ENCODE results near the gene ISL2.
"Not testable (repeated sequence)": the region's sequence is repeated elsewhere in the genome, so short reads cannot be mapped to it uniquely, and the experiment has no call there.

The ISL2 gene

DNA sequence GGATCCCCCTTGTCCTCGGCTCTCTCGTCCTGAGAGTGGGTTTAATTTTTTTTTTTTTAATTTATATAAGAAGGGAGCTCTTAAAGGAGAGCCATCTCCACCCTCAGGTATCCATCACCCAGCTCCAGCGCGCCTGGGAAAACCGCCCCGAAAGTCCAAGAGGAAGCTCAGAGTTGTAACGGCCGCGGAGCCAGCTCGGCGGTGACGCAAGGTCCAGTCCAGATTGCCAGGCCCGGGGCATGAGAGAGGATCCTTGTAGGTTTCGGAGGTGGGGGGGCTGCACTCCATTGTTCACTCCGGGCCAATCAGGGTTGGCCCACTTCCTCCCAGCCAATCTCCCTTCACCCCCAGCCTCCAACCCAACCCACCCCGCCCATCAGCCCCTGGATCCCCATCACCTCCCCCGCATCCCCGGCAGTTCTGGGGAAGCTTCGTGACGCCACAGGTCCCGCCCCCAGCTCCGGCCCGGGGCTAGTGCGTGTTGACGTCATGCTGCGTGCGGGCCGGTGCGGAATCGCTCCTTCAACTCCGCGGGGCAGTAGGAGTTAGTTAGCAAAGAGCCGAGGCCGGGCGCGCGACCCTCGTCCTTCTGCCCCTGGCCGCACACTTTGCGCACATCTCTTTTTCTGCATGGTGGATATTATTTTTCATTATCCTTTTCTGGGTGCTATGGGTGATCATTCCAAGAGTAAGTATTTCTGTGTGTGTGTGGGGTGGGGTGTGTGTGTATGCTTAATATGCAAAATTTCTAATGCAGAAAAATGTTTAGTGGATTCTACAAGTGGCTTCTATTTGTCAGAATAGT lies at the start of gene ISL2:
TSS of gene ISL2 (plus strand) at position 520 of the 805 bp plus-strand sequence. CDS start at position 631, 111 bp downstream.
- in situ Hi-C loops (cut with HindIII; ENCODE audit: low pct_ligation_motif_present, low sequenced_read_pairs), result no loop called here
- Histone ChIP-seq H3K27me3 (replicated peaks) (peaks cover 48% of the 10 kb centered on the region), H3K36me3 (replicated peaks) (no peaks in the 10 kb centered on the region), H3K27ac (no peak within 1 kb of the TSS), H3K4me3 (ENCODE audit: low read depth, low read length) (peak within 1 kb of the TSS; percentile 39)
- TF ChIP-seq, protein P1, sequence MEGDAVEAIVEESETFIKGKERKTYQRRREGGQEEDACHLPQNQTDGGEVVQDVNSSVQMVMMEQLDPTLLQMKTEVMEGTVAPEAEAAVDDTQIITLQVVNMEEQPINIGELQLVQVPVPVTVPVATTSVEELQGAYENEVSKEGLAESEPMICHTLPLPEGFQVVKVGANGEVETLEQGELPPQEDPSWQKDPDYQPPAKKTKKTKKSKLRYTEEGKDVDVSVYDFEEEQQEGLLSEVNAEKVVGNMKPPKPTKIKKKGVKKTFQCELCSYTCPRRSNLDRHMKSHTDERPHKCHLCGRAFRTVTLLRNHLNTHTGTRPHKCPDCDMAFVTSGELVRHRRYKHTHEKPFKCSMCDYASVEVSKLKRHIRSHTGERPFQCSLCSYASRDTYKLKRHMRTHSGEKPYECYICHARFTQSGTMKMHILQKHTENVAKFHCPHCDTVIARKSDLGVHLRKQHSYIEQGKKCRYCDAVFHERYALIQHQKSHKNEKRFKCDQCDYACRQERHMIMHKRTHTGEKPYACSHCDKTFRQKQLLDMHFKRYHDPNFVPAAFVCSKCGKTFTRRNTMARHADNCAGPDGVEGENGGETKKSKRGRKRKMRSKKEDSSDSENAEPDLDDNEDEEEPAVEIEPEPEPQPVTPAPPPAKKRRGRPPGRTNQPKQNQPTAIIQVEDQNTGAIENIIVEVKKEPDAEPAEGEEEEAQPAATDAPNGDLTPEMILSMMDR (IDR thresholded peaks at IDR 0.05; ENCODE audit: low read depth, low read length, missing control alignments), result no peak
- DNase-seq, result peak; percentile 59

DNA sequence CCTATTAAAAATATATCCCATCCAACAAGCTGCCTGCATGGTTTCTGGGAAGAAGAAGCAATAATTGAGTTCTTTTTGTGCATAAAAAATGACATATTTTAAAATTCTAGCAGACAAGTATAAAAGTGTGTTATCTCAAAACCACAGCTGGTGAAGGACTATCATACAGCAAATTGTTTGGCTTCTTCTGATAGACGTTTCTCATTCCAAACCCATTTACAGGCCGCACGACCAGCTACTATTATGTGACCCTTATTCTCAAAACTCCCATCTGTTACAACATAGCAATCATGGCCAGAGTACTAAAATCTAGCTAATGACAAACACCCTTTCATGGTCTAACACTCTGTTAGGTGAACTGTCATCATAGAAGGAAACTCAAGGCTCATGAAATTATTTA lies 47.0 kb upstream of the ISL2 start:
- TF ChIP-seq, protein P1 (IDR thresholded peaks at IDR 0.05; ENCODE audit: low read depth, low read length, missing control alignments), result no peak
- no peak overlapping the region for H3K27ac ChIP-seq
- peaks cover 8% of the 10 kb centered on the region for H3K36me3 ChIP-seq (replicated peaks)
- H3K27me3 ChIP-seq (replicated peaks), result no peaks in the 10 kb centered on the region
- in situ Hi-C loops (cut with HindIII; ENCODE audit: low pct_ligation_motif_present, low sequenced_read_pairs), result no loop called here
- no peak overlapping the region for H3K4me3 ChIP-seq (ENCODE audit: low read depth, low read length)
- no peak for DNase-seq

DNA sequence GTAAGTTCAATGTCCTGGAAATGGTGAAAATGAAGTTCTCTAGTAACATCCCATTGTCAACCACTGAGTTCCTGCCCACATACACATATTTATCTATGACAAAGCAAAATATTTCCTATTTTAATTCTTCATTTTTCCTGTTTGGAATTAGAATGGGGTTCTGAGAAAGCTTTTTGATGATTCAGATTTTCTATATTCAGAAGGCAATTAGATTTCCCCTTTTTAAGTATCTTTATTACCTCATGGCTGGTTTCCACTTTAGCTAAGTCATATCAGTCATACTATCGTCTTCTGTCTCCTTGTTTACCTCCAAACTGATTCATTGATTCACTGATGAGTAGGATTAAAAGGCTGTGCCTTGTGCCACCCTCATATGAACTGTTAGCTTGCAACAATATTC lies 43.2 kb upstream of the ISL2 start:
- no peak for DNase-seq
- in situ Hi-C loops (cut with HindIII; ENCODE audit: low pct_ligation_motif_present, low sequenced_read_pairs), result no loop called here
- TF ChIP-seq, protein P1 (IDR thresholded peaks at IDR 0.05; ENCODE audit: low read depth, low read length, missing control alignments), result no peak
- Histone ChIP-seq H3K27me3 (replicated peaks) (no peaks in the 10 kb centered on the region), H3K36me3 (replicated peaks) (no peaks in the 10 kb centered on the region), H3K27ac (no peak overlapping the region), H3K4me3 (ENCODE audit: low read depth, low read length) (no peak overlapping the region)

DNA sequence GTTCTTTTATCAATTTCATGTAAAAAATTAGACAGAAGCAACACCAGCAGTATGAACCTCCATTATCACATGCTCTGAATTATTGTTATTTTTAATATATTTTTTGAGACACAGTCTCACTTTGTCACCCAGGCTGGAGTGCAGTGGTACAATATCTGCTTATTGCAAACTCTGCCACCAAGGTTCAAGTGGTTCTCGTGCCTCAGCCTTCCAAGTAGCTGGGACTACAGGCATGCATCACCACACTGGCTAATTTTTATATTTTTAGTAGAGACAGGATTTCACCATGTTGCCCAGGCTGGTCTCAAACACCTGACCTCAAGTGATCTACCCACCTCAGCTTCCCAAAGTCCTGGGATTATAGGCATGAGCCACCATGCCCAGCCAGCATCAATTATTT lies 42.1 kb upstream of the ISL2 start:
- H3K36me3 ChIP-seq (replicated peaks); H3K27me3 ChIP-seq (replicated peaks); in situ Hi-C loops (cut with HindIII; ENCODE audit: low pct_ligation_motif_present, low sequenced_read_pairs); H3K27ac ChIP-seq; H3K4me3 ChIP-seq (ENCODE audit: low read depth, low read length); DNase-seq: not testable (repeated sequence)

DNA sequence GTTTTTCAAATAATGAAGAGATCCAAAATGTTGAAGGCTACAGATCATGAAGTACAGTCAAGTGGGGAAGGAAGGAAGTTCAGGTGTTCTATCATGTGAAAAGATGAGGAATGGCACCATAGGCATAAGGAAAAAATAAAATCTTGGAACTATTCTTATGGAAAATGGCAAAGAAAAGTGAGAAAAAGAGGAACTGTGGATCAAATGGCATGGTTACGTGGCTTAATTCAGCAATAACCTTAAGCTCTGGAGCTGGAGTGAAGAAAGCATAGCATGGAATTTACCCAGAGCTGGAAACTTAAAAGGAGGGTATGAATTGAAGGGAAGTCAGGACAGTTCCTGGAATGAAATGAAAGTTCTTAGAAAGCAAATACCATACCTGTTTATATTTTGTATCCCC lies 39.7 kb upstream of the ISL2 start:
- in situ Hi-C loops (cut with HindIII; ENCODE audit: low pct_ligation_motif_present, low sequenced_read_pairs), result no loop called here
- H3K4me3 ChIP-seq (ENCODE audit: low read depth, low read length), result no peak overlapping the region

DNA sequence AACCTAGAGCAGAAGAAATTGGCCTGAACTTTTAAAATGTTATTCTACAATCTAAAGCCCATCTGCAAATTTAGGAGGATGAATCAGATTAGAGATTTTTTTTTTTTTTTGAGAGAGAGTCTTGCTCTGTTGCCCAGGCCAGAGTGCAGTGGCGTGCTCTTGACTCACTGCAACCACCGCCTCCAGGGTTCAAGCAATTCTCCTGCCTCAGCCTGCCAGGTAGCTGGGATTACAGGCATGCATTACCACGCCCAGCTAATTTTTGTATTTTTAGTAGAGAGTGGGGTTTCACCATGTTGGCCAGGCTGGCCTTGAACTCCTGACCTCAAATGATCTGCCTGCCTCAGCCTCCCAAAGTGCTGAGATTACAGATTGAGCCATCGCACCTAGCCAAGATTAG lies 38.6 kb upstream of the ISL2 start:
- H3K27ac ChIP-seq; H3K27me3 ChIP-seq (replicated peaks); H3K4me3 ChIP-seq (ENCODE audit: low read depth, low read length); H3K36me3 ChIP-seq (replicated peaks); in situ Hi-C loops (cut with HindIII; ENCODE audit: low pct_ligation_motif_present, low sequenced_read_pairs); DNase-seq: not testable (repeated sequence)

More for the DNA sequence above, 39.7 kb upstream of the ISL2 start:
- no peak for DNase-seq
- Histone ChIP-seq H3K27ac (no peak overlapping the region), H3K27me3 (replicated peaks) (no peaks in the 10 kb centered on the region), H3K36me3 (replicated peaks) (no peaks in the 10 kb centered on the region)
- TF ChIP-seq, protein P1 (IDR thresholded peaks at IDR 0.05; ENCODE audit: low read depth, low read length, missing control alignments), result no peak

DNA sequence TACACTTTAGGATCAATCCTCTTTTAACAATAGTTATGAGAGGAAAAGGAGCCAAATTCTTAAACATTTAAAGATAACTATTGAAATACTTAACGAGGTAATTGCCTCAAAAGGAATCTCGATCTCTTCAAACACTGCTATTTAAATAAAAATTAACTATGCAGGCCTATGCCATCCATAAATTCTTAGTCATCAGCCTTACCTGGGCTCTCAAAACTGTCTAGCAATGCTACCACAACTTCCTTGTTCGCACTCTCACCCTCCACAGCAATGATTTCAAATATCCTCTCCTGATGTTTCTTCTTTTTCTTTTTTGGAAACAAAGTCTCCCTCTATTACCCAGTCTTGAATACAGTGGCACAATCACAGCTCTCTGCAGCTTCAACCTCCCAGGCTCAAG lies 37.6 kb upstream of the ISL2 start:
- Histone ChIP-seq H3K27ac (no peak overlapping the region), H3K27me3 (replicated peaks) (no peaks in the 10 kb centered on the region), H3K36me3 (replicated peaks) (no peaks in the 10 kb centered on the region), H3K4me3 (ENCODE audit: low read depth, low read length) (no peak overlapping the region)
- in situ Hi-C loops (cut with HindIII; ENCODE audit: low pct_ligation_motif_present, low sequenced_read_pairs), result no loop called here
- no peak for DNase-seq
- TF ChIP-seq, protein P1 (IDR thresholded peaks at IDR 0.05; ENCODE audit: low read depth, low read length, missing control alignments), result no peak
